Cardiac fibroblast (primary cell): ENCODE data around the gene ZC3H7B.

Experiments used
- DNase-seq, 2 donors: peaks; one replicate each; pipeline versions ENCODE4 v3.0.0 to v3.0.0-alpha.2; 2010; ENCODE audit warnings: low read depth in 2 of 2
- H3K4me3 ChIP-seq, 2 donors: replicated peaks in 1 of 2; 1 replicate in 1 of 2; 2 replicates in 1 of 2; pipeline ENCODE4 v1.5.1; 2011; ENCODE audit warnings: low read depth in 2 of 2, low read length in 2 of 2, mild to moderate bottlenecking in 2 of 2, moderate library complexity in 1 of 2
- TF ChIP-seq, protein P1 (sequence below): IDR thresholded peaks from one replicate; pipeline ENCODE4 v1.5.1; 2011; ENCODE audit warnings: low read depth, mild to moderate bottlenecking, low read length, inconsistent platforms

The ZC3H7B gene

DNA sequence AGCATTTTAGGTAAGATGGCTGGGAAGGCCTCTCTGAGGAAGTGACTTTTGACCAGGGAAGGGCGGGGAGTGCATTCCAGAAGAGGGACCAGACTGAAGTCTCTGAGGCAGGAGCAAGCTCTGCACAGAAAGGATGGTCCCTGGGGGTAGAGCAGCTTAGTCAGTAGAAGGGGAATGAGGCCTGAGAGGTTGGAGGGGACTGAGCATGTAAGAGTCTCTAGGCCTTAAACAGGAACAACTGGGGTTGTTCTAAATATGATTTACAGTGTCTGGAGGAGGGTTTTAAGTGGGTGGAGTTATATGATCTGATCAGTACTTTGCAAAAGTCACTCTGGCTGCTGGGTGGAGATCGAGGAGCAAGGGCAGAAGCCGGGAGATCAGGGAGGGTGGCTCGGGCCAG, 48.8 kb downstream of the ZC3H7B start:
- DNase-seq, result peak; percentile 39 to 79
- TF ChIP-seq, protein P1, sequence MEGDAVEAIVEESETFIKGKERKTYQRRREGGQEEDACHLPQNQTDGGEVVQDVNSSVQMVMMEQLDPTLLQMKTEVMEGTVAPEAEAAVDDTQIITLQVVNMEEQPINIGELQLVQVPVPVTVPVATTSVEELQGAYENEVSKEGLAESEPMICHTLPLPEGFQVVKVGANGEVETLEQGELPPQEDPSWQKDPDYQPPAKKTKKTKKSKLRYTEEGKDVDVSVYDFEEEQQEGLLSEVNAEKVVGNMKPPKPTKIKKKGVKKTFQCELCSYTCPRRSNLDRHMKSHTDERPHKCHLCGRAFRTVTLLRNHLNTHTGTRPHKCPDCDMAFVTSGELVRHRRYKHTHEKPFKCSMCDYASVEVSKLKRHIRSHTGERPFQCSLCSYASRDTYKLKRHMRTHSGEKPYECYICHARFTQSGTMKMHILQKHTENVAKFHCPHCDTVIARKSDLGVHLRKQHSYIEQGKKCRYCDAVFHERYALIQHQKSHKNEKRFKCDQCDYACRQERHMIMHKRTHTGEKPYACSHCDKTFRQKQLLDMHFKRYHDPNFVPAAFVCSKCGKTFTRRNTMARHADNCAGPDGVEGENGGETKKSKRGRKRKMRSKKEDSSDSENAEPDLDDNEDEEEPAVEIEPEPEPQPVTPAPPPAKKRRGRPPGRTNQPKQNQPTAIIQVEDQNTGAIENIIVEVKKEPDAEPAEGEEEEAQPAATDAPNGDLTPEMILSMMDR, result no peak
- no peak overlapping the region for H3K4me3 ChIP-seq

DNA sequence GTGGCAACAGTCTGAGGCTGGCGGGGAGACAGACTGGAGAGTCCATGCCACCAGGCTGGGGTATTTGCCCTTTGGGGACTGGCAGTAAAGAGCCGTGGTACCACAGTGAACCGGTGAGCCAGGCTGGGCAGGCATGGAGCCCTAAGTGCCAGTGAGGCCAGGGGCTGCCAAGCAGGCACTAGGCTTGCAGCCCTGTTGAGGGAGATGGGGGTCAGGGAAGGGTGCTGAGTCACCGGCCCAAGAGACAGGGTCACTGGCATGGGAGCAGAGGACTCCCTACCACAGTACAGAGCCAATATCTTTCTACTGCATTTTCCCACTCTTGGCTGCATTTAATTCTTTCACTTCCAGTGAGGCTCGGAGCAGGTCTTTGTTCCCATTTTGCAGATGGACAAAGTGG, 49.7 kb downstream of the ZC3H7B start:
- no peak overlapping the region for H3K4me3 ChIP-seq
- DNase-seq, result no peak
- TF ChIP-seq, protein P1, result no peak

DNA sequence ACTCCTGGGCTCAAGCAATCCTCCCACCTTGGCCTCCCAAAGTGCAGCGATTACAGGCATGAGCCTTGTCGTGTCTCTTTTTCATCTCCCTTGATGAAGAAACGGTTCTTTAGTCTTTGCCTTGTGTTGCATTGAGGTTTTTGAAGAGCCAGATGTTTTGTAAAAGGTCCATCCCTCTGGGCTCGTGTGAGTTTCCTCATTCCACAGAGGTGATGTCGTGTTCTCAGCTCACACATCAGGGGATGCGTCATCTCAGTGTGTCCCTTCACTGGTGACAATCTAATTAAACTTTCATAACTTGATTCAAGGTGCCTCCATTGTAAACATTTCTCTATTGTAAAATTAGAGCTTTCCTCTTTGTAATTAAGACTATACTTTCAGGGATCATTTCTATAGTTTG, 50.7 kb downstream of the ZC3H7B start:
- peak; percentile 47 to 73 for DNase-seq
- TF ChIP-seq, protein P1, result no peak
- H3K4me3 ChIP-seq, result no peak overlapping the region

DNA sequence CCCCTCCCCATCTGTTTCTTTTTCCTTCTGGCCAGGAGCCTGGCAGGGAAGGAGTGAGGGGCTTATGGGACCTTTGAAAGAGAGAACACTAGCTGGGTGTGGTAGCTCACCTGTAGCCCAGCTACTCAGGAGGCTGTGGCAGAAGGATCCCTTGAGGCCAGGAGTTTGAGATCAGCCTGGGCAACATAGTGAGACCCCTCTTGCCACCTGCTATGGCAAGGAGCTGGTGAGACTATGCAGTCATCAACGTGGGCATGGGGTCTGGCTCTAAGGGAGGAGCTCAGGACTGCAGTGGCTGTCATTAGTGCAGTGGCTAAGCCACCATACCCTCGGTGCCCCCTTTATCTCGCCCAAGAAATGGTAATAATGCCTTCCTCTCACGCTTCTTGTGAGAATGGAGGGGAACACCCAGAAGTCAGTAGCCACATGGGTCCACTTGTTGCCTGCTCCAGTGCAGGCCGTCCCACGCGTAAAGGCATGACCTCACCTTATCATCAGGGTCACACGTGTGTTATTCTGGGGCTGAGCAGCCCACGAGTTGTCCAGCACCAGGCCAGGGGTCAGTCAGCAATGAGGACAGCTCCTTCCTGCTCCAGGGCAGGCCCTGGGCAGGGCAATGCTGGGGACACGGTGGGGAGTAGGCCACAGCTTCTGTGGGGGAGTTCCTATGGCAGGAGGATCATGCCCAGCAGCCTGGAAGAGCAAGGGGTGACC, 52.7 kb downstream of the ZC3H7B start:
- no peak overlapping the region for H3K4me3 ChIP-seq
- no peak for DNase-seq
- TF ChIP-seq, protein P1, result no peak

DNA sequence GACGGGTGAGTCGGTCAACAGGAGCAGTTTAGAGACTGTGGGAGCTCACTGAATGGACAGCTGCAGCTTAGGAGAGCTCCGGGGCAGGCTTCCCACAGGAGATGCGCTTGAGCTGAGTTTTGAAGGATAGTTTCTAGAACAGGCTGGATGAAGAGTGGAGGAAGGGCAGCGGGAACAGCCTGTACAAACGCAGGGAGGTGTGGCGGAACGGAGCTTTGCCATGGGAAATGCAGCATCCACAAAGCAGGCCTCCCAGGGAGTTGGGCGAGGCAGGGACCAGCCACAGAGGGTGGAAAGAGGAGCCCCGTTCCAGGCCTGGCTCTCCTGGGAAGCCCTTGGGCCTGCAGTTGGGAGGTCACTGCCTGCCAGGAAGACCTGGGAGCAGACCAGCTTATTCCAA, 53.7 kb downstream of the ZC3H7B start:
- TF ChIP-seq, protein P1, result no peak
- DNase-seq, result no peak
- H3K4me3 ChIP-seq, result no peak overlapping the region

DNA sequence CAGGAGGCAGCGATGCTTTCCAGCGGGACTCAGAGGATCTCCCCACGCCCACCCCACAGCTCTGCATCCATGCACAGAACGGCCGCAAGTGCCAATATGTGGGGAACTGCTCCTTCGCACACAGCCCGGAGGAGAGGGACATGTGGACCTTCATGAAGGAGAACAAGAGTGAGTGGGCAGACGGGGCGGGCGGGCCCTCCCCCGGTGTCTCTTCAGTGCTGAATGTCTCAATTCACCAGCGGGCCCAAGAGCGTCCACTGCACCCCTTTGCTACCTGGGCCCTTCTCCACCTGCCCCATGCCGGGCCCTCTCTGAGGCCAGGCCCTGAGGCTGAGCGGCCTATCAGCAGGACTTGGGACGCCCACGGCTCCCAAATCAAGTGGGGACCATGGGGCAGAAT, 54.6 kb downstream of the ZC3H7B start:
- TF ChIP-seq, protein P1, result no peak
- DNase-seq, result no peak

More for the DNA sequence above, 54.6 kb downstream of the ZC3H7B start:
- H3K4me3 ChIP-seq, result no peak overlapping the region
